ENCODE results near the gene LBX2.

The LBX2 gene, protein sequence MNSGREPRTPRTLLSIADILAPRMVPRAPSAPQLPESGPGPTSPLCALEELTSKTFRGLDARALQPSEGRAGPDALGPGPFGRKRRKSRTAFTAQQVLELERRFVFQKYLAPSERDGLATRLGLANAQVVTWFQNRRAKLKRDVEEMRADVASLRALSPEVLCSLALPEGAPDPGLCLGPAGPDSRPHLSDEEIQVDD

DNA sequence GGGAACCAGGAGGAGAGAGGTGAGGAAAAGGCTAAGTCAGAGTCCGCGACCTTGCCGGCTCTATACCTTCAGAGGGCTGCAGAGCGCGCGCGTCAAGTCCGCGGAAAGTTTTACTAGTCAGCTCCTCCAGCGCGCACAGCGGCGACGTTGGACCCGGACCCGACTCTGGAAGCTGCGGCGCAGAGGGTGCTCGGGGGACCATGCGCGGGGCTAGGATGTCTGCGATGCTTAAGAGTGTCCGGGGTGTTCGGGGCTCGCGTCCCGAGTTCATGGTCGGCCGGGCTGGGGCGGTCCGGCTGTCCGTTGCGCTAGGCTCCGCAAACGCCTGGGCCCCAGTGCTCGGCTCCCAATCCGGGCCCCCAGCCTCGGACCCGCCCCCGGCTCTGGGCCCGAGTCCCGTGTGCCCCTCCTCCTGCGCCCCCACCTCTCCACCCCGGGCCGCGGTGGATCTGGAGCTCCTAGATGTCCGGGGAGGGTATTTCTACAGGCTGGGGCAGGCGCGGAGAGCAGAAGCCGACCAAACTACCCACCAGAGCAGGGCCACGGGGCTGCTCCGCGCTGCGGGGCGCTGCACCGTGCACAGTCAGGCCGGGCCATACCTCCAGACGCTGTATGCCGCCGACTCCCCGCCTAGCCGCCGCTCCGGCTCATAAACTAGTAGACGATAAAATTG, at the start of gene LBX2:
TSS of gene LBX2 (minus strand) at position 337 of the 673 bp plus-strand sequence. CDS start at position 271, 66 bp downstream.
- peak; percentile 36 for DNase-seq

GRCh38 chr2:74548285-74548899, 49.0 kb upstream of the LBX2 start:
- no peak for DNase-seq

DNA sequence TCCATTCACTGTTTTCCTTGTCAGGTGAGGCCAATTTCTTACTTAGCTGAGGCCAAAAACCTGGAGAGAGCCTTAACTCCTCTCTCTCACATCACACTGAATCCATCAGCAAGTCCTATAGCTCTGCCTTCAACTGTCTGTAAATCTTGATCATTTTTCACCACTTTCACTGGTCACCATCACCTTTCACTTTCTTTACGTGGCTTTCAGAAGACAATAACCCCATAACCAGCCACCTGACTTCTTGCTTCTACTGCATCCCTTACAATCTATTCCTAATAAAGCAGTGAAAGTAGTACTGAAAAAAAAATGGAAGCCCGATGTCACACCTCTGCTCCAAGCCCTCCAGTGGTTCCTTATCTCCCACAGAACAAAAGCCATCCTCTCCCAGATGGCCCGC, 46.6 kb upstream of the LBX2 start:
- no peak for DNase-seq

GRCh38 chr2:74544634-74545033, 45.2 kb upstream of the LBX2 start:
- DNase-seq: no peak

DNA sequence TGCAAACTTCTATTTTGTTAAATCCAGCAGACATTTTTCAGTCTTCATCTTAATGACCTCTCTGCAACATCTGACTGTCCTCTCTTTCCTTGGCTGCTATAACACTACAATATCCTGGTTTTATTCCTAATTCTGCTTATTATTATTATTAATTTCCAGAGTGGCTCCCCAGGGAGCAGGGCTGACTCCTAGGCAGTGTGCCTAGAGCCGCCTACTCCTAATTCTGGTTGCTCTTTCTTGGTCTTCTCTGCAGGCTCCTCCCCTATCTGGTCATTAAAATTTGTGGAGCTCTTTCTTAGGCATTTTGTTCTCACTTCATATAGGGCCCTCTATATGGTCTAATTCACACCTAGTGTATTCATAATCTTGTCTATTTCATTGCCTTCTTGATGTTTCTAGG, 43.6 kb upstream of the LBX2 start:
- DNase-seq: no peak

DNA sequence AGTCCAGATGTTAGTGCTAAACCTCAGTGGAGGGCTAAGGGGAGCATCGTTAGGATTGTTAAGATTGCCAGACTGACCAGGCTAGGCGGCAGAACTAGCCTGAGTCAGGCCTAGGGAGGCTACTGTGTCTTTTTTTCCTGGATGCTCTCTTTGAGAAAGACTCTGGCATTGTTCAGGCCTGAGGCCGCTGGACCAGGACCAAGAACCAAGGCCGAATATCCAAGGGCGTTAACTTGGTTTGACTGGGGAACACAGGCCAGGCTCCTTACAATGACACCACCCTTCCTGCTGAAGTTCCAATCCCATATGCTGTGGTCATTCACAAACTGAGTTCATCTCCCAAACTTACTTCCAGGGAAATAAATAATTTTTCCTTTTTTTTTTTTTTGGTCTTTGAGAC, 40.9 kb upstream of the LBX2 start:
- no peak for DNase-seq

DNA sequence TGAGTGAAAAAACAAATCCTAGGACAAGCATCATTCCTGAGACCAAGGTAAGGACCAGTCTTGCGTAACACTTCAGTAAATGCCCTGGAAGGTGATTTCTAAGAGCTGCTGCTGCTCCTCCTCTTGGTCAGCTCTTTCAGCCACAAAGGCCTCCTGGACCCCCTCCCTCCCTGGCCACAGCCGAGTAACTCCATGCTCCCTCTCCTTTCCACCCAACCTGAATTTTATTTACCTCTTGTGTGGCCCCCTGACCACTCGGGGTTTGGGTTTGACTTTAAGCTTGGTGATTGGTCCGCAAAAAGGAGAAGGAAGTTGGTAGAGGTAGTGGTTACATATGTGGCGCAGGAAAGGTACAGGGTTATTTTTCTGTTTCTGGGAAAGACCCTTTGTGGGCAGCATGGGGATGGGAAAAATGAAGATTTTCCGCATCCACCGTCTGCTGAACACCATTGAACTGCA, 39.5 kb upstream of the LBX2 start:
- DNase-seq: no peak

GRCh38 chr2:74537140-74537539, 37.7 kb upstream of the LBX2 start:
- no peak for DNase-seq

DNA sequence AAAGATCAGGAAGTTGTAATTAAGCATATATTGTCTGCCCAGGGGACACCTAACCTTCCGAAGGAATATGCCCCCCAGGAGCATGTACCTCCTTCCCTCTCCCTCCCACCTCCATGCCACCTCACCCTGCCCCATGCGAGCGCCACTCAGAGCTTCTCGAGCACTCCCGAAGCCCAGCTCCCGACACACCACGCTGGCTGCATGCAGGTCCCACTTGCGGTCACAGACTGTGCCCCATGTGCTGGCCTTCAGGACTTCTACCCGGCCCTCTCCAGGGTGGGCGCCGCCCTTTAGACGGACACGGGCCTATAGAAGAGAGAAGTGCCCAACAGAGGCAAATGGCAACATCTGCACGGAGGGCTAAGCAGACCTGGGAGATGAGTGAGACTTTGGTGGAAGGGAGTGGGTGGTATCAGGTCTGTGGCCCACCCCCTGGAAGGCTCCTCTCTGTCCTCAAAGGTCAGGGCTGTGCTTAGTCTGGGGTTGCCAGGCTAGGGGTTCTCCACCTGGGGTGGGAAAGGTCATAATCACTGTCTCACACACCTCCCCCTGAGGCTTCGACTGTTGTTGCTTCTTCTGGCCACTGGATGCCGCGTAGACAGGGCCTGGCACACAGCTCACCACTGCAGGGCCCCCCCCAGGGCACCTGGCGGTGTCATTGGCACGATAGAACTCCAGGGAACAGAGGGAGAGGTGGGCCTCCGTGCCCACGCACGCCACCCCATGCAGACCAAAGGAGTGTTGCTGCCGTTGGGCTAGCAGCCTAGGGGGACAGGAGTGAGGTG, 37.0 kb upstream of the LBX2 start:
- no peak for DNase-seq

DNA sequence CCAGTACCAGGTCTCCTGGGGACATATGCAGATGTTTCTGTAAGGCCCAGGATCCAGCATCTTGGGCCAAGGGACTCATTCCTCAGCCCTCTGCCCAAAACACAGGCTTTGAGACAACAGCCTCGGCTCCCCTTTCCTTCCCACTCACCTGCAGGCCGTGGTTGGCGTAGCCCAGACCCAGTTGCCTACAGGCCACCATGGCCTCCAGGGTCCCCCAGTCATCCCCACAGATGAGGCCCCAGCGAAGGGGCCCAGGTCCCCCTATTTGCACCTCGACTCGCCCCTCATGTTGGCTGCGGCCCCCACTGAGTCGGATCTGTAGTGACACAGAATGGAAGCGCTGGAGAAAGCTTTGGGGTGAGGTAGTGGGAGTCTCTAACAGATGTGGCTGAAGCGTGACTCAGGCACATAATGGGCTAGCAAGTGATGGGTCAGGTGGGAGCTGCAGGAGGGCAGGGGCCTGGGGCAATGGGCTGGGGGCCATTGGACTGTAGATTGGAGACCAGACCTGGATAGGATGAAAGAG, 36.1 kb upstream of the LBX2 start:
- DNase-seq: no peak

GRCh38 chr2:74534411-74534810, 35.0 kb upstream of the LBX2 start:
- no peak for DNase-seq

- DNase-seq: no peak
These were observed 34.1 kb upstream of the LBX2 start for GRCh38 chr2:74533464-74533863.

DNA sequence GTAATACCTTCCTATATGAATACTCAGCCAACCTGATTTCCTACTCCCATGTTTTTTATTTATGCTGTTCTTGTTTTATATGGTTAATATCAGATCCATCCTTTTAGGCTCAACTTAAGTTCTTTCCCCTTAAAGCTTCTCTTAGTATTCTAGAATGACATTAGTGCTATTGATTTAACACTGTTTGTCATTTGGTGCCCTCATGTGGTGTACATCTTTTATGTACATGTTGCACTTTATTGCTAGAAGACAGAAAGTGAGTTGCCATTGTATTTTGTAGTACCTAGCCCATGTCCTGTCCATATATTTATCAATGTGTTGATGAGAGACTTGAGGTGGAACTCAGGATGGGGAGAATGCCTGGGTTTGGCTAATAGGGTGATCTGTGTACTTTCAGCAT, 32.8 kb upstream of the LBX2 start:
- DNase-seq: peak; percentile 46

DNA sequence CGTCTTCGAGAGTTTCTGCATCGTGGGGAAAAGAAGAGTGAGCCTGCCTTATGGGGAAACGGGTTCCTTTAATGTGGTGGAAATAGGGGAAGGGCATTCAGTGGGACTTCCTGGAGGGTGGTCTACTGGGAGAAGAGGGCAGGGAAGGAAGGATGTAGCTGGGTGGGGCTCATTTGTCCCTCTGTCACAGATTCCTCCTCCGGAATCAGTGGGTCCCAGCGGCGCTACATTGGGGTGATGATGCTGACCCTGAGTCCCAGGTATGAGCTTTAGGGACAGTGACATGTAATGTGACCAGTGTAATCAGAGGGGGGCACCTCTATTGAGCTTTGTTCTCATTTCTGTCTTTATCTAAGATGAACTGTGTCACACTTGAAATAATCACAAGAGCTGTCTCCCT, 32.3 kb upstream of the LBX2 start:
- DNase-seq: no peak

DNA sequence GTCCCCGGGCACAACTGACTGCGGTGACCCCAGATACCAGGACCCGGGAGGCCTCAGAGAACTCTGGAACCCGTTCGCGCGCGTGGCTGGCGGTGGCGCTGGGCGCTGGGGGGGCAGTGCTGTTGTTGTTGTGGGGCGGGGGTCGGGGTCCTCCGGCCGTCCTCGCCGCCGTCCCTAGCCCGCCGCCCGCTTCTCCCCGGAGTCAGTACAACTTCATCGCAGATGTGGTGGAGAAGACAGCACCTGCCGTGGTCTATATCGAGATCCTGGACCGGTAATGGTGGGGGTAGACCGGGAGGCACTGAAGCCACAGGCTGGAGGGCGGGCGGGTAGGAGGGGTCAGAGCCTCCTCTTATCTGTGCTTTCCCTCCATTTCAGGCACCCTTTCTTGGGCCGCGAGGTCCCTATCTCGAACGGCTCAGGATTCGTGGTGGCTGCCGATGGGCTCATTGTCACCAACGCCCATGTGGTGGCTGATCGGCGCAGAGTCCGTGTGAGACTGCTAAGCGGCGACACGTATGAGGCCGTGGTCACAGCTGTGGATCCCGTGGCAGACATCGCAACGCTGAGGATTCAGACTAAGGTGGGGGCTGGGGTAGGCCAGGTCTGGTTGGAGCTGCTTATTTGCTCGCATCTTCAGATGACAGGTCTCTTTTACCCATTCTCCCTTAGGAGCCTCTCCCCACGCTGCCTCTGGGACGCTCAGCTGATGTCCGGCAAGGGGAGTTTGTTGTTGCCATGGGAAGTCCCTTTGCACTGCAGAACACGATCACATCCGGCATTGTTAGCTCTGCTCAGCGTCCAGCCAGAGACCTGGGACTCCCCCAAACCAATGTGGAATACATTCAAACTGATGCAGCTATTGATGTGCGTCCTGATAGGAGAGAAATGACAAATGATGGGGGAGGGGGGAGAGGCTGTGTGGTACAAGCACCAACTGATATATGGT, 31.1 kb upstream of the LBX2 start:
- DNase-seq: peak; percentile 65

- peak; percentile 99 for DNase-seq
These were observed 30.2 kb upstream of the LBX2 start, which contains the start of the genes AUP1 and HTRA2 for GRCh38 chr2:74529357-74530238. TSS of gene AUP1 (minus strand) at chr2:74529706. CDS start at chr2:74529629, 77 bp downstream. TSS of gene HTRA2 (plus strand) at chr2:74529933. CDS start at chr2:74530007, 74 bp downstream.

- no peak for DNase-seq
These were observed 29.4 kb upstream of the LBX2 start for GRCh38 chr2:74528600-74529356.

DNA sequence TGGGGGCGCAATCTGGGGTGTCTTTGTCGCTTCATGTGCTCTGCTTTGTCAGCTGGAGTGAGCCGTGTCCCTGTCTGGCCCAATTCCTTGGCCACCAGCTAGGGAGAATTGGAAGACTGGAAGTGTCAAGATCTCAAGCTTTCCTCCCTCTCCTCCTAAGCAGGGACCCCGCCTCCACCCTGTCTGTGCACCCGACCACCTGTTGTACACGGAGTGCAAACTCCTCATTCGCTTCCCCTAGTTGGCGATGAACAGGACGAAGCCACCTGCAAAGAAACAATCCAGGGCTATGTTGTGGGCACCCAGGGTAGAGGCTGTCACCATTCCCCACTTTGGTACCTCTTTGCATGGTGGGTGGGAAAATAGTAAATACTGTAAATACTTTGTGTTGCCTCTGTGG, 28.3 kb upstream of the LBX2 start:
- no peak for DNase-seq

GRCh38 chr2:74526649-74527230, 27.3 kb upstream of the LBX2 start:
- DNase-seq: no peak
